ENCODE results near the gene LIN52. TPM values are rescaled to one million over a fixed set of nuclear protein-coding genes. Genes with fewer than 3 reads are reported as not detected.

Gene LIN52
- total RNA-seq, 1 donor from 2014 or later, result 25.7 TPM

DNA sequence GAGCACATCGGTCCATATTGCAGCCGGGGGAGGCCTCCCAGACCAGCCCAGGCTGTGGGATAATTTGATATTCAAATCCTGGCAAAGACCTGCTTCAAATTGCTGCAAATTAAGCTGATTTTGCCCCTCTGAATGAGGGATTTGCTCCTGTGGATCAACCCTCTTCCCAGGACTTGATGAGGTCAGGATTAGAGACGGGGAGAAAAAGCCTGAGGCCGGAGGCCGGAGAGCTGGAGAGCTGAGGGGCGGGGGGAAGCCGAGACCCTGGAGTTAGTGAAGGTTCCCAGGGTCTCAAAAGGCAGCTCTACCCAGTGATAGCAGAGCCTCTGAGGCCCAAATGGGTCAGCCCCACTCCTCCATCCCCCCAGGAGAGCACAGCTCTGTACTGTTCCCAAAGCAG is 137.0 kb downstream of the LIN52 start:
- H3K4me3 ChIP-seq, result no peak overlapping the region
- TF ChIP-seq EZH2 (IDR thresholded peaks at IDR 0.05) (no peak), CTCF (IDR thresholded peaks at IDR 0.05) (no peak), EZH2phosphoT487 (IDR thresholded peaks at IDR 0.05) (no peak)
- H3K27me3 Mint-ChIP-seq (ENCODE audit: insufficient read depth, low read depth), result peaks cover 22% of the 10 kb centered on the region
- peak; percentile 63 for DNase-seq (ENCODE audit: low spot score)
- H4K20me1 ChIP-seq (ENCODE audit: low read depth), result no peaks in the 10 kb centered on the region
- peaks cover 20% of the 10 kb centered on the region for H3K4me1 ChIP-seq
- peak overlapping the region; percentile 46 for H3K4me3 Mint-ChIP-seq
- peak overlapping the region; percentile 76 for H3K27ac Mint-ChIP-seq
- peaks cover 34% of the 10 kb centered on the region for H3K27me3 ChIP-seq
- no peaks in the 10 kb centered on the region for H3K9me3 ChIP-seq (ENCODE audit: low read depth)
- no peaks in the 10 kb centered on the region for H3K79me2 ChIP-seq (ENCODE audit: low read depth)
- no peak overlapping the region for H3K9ac ChIP-seq
- H3K4me1 Mint-ChIP-seq, result peaks cover 26% of the 10 kb centered on the region
- H3K27ac ChIP-seq, result peak overlapping the region; percentile 21
- no peaks in the 10 kb centered on the region for H3K9me3 Mint-ChIP-seq
- no peaks in the 10 kb centered on the region for H3K36me3 Mint-ChIP-seq
- no peaks in the 10 kb centered on the region for H3K36me3 ChIP-seq
- H3F3A ChIP-seq (ENCODE audit: low read depth), result peaks cover 13% of the 10 kb centered on the region
- H2AFZ ChIP-seq (replicated peaks), result no peak overlapping the region
- H3K4me2 ChIP-seq, result peak overlapping the region; percentile 50

DNA sequence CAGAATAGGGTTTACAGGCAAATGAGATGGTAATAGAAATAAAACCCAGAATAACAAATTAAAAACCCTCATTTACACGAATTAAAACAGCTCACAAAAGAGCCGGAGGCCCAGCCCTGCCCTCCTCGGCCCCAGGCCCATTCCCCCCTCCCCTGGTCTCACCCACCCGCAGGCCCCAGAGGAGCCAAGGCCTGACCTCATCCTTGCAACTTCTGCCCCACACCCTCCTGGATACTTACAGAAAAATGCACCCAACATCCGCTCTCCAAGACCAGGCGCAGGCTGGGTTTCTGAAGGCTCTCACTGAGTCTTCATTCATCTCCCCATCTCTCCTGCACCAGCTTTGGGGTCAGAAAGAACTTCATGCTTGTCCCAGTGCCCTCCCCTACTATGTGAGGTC is 138.3 kb downstream of the LIN52 start:
- peaks cover 24% of the 10 kb centered on the region for H3K27me3 Mint-ChIP-seq (ENCODE audit: insufficient read depth, low read depth)
- Histone ChIP-seq H3K9ac (no peak overlapping the region), H3K4me1 (peaks cover 20% of the 10 kb centered on the region), H3K4me3 (no peak overlapping the region), H3K79me2 (ENCODE audit: low read depth) (no peaks in the 10 kb centered on the region), H2AFZ (replicated peaks) (no peak overlapping the region), H4K20me1 (ENCODE audit: low read depth) (no peaks in the 10 kb centered on the region), H3K4me2 (no peak overlapping the region), H3K27ac (no peak overlapping the region), H3K27me3 (peaks cover 22% of the 10 kb centered on the region), H3K36me3 (no peaks in the 10 kb centered on the region), H3F3A (ENCODE audit: low read depth) (peaks cover 13% of the 10 kb centered on the region), H3K9me3 (ENCODE audit: low read depth) (no peaks in the 10 kb centered on the region)
- no peak overlapping the region for H3K4me3 Mint-ChIP-seq
- no peaks in the 10 kb centered on the region for H3K9me3 Mint-ChIP-seq
- no peaks in the 10 kb centered on the region for H3K36me3 Mint-ChIP-seq
- H3K27ac Mint-ChIP-seq, result no peak overlapping the region
- no peak for DNase-seq (ENCODE audit: low spot score)
- TF ChIP-seq EZH2phosphoT487 (IDR thresholded peaks at IDR 0.05), result no peak
- no peak for TF ChIP-seq CTCF (IDR thresholded peaks at IDR 0.05)
- TF ChIP-seq EZH2 (IDR thresholded peaks at IDR 0.05), result no peak
- H3K4me1 Mint-ChIP-seq, result peaks cover 26% of the 10 kb centered on the region

DNA sequence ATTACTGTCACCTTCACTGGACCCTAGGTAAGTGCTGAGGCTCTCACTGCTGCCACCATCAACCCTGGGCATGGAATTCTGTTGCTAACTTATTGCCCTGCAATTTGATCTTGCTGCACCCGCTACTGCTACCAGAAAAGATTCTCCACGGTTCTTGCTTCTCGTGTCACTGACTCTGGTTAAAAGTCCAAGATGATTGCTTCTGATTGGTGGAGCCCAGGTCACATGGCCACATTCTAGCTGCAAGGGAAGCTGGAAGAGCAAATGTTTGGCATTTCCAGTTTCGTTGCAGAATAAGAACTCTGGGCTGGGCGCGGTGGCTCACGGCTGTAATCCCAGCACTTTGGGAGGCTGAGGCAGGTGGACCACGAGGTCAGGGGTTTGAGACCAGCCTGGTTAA is 147.0 kb downstream of the LIN52 start:
- H3F3A ChIP-seq (ENCODE audit: low read depth), result no peaks in the 10 kb centered on the region
- H3K36me3 ChIP-seq, result no peaks in the 10 kb centered on the region
- TF ChIP-seq EZH2 (IDR thresholded peaks at IDR 0.05) (no peak), EZH2phosphoT487 (IDR thresholded peaks at IDR 0.05) (no peak), CTCF (IDR thresholded peaks at IDR 0.05) (no peak)
- H3K9me3 ChIP-seq (ENCODE audit: low read depth), result no peaks in the 10 kb centered on the region
- no peak for DNase-seq (ENCODE audit: low spot score)
- Mint-ChIP-seq H3K9me3 (peaks cover 15% of the 10 kb centered on the region), H3K4me3 (no peak overlapping the region), H3K27ac (no peak overlapping the region), H3K36me3 (no peaks in the 10 kb centered on the region), H3K4me1 (no peaks in the 10 kb centered on the region), H3K27me3 (ENCODE audit: insufficient read depth, low read depth) (peaks cover 34% of the 10 kb centered on the region)
- H3K4me1 ChIP-seq, result peaks cover 4% of the 10 kb centered on the region
- peaks cover 54% of the 10 kb centered on the region for H3K27me3 ChIP-seq
- no peaks in the 10 kb centered on the region for H4K20me1 ChIP-seq (ENCODE audit: low read depth)
- no peaks in the 10 kb centered on the region for H3K79me2 ChIP-seq (ENCODE audit: low read depth)
- H3K27ac ChIP-seq, result no peak overlapping the region
- H3K4me2 ChIP-seq, result no peak overlapping the region
- H3K4me3 ChIP-seq, result no peak overlapping the region
- no peak overlapping the region for H2AFZ ChIP-seq (replicated peaks)
- H3K9ac ChIP-seq, result no peak overlapping the region

All from neural progenitor cell (in vitro differentiated cells).